Panc1 (cell line): Measurements from ENCODE around the gene RBMS1. TPM values are rescaled to one million over a fixed set of nuclear protein-coding genes. Genes with fewer than 3 reads are reported as not detected.

Experiments
- ATAC-seq: fragments of 200-7000 bp; cut with Tn5 transposase; 2 replicates; pipeline ENCODE4 v1.9.1; 2020; ENCODE audit warnings: mild to moderate bottlenecking, moderate library complexity
- BruUV-seq: library from RNA; stranded (reverse); fragments of 400-500 nt; replicated peaks from 2 replicates; lab custom pipeline; 2021; lab: Mats Ljungman, UMichigan
- CTCF ChIA-PET: fragments of 300-600 bp; sonication (Branson Sonifier 250); formaldehyde crosslinking; loops from one replicate; lab custom pipeline; 2022; ENCODE audit warnings: antibody characterized with exemption; lab: Charles Lee
- POLR2A ChIA-PET: fragments of 300-600 bp; sonication (Branson Sonifier 250); formaldehyde crosslinking; loops from one replicate; lab custom pipeline; 2022; ENCODE audit warnings: antibody characterized with exemption; lab: Charles Lee
- DNase-seq: peaks from one replicate; pipeline ENCODE4 v3.0.0-alpha.2; 2010; ENCODE audit warnings: low read depth, low spot score
- H3K27ac ChIP-seq: 2 replicates; pipeline ENCODE4 v1.5.1; 2011; ENCODE audit warnings: mild to moderate bottlenecking, low read length, inconsistent platforms
- H3K27me3 ChIP-seq: fragments of 200-500 bp; sonication (Bioruptor generic); 2 replicates; pipeline ENCODE4 v1.6.0; 2014; ENCODE audit warnings: low read length, inconsistent platforms; ENCODE audit not compliant: control insufficient read depth, insufficient read depth
- H3K36me3 ChIP-seq: fragments of 200-500 bp; sonication (Bioruptor generic); 2 replicates; pipeline ENCODE4 v1.5.1; 2014; ENCODE audit warnings: inconsistent platforms, mild to moderate bottlenecking, low read length, moderate library complexity; ENCODE audit not compliant: control insufficient read depth, insufficient read depth
- H3K4me1 ChIP-seq: 2 replicates; pipeline ENCODE4 v1.5.1; 2011; ENCODE audit warnings: inconsistent platforms, mild to moderate bottlenecking, low read length, moderate library complexity; ENCODE audit not compliant: control insufficient read depth, insufficient read depth
- H3K4me3 ChIP-seq, 2 experiments: 2 replicates each; pipeline ENCODE4 v1.5.1; 2011 to 2012; ENCODE audit warnings: low read depth in 2 of 2, low read length in 2 of 2, mild to moderate bottlenecking in 2 of 2, inconsistent platforms in 1 of 2, moderate library complexity in 1 of 2
- H3K9me3 ChIP-seq: fragments of 200-500 bp; sonication (Bioruptor generic); 2 replicates; pipeline ENCODE4 v1.5.1; 2014; ENCODE audit warnings: low read depth, mild to moderate bottlenecking, inconsistent platforms, low read length, moderate library complexity; ENCODE audit not compliant: control insufficient read depth, insufficient read depth
- POLR2AphosphoS5 ChIP-seq: IDR thresholded peaks from 2 replicates; pipeline ENCODE4 v1.6.1; 2012; ENCODE audit warnings: mild to moderate bottlenecking, low read depth, low read length, moderate library complexity
- SIN3A ChIP-seq: IDR thresholded peaks from 2 replicates; pipeline ENCODE4 v1.6.1; 2012; ENCODE audit warnings: low read depth, mild to moderate bottlenecking, low read length, moderate library complexity, borderline replicate concordance; ENCODE audit not compliant: insufficient read depth
- TCF7L2 ChIP-seq: IDR thresholded peaks from 2 replicates; pipeline ENCODE4 v1.6.1; 2011; ENCODE audit warnings: mild to moderate bottlenecking, low read depth, low read length, inconsistent platforms
- in situ Hi-C: cut with HindIII; loops from 2 replicates; pipeline ENCODE4 v1.10.0; 2016; ENCODE audit warnings: low sequenced_read_pairs, low pct_unique_long_range_greater_than_20kb
- intact Hi-C: fragments of 100-400 bp; cut with micrococcal nuclease; formaldehyde crosslinking; loops from one replicate; pipeline ENCODE4 v1.10.0; 2022; ENCODE audit not compliant: unreplicated experiment
- total RNA-seq: library from RNA; stranded (reverse); gene quantifications from one replicate; pipeline ENCODE4 v1.2.1, GENCODE V29; 2021; ENCODE audit not compliant: unreplicated experiment
- TF ChIP-seq, protein P1 (sequence below), 2 experiments: IDR thresholded peaks; 2 replicates each; pipeline ENCODE4 v1.6.1; 2011 to 2012; ENCODE audit warnings: low read depth in 2 of 2, control low read depth in 1 of 2, low read length in 1 of 2, mild to moderate bottlenecking in 1 of 2, moderate library complexity in 1 of 2; ENCODE audit not compliant: insufficient read depth in 1 of 2
- TF ChIP-seq, protein P2 (sequence below): fragments of 450-650 bp; IDR thresholded peaks from 2 replicates; pipeline ENCODE4 v1.5.1; 2017; ENCODE audit warnings: mild to moderate bottlenecking

The RBMS1 gene
- total RNA-seq, 1 experiment from 2014 or later, result 67.0 TPM

DNA sequence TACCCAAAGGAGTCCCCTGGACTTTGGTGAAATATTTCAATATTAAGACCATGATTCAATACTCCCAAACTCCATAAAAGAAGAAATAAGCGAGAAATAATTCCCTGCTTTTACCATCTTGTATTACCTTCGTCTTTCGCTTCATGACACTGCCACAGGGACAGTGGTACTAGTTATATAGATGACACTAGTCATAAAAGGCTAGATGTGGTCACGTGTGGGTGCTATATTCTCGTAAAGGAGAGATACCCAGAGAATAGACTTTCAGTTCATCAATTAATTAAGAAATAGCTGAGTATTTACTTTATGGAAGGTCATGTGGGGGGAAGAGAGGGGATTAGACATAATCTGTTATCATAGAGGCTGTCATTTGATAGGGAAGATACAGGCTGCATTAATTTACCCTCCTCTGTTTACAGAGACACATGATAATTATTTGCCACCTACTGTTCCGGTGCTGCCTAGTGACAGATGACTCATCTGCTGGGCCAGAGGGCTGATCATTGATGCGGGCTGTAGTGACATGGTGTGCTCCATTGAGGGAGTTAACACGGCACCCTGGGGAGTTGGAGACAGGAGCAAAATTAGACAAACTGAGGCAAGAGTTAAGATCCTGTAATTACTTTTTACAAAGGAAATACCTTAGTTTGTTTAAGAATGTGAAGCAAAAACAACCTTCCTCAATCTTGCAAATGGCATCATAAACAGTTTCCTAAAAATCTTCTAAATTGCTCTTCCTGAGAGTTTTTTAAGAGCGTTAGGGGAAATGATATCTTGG is 215.3 kb downstream of the RBMS1 start:
- no peak overlapping the region for H3K4me3 ChIP-seq
- H3K36me3 ChIP-seq, result peaks cover 13% of the 10 kb centered on the region
- H3K27ac ChIP-seq, result no peak overlapping the region
- ChIA-PET POLR2A (interaction anchor here (0.7 kb wide), 1 partner anchor 8 kb away, joined by 3 read pairs; no protein-coding TSS in a partner anchor), CTCF (interaction anchor here (0.6 kb wide), 1 partner anchor 733 kb away, joined by 3 read pairs; no protein-coding TSS in a partner anchor)
- no peaks in the 10 kb centered on the region for H3K9me3 ChIP-seq
- intact Hi-C loops (no loop called here), in situ Hi-C loops (no loop called here)
- ATAC-seq (no peak), DNase-seq (no peak)
- H3K27me3 ChIP-seq, result no peaks in the 10 kb centered on the region
- no TSS peak for BruUV-seq
- no peaks in the 10 kb centered on the region for H3K4me1 ChIP-seq
- no peak for TF ChIP-seq TCF7L2

DNA sequence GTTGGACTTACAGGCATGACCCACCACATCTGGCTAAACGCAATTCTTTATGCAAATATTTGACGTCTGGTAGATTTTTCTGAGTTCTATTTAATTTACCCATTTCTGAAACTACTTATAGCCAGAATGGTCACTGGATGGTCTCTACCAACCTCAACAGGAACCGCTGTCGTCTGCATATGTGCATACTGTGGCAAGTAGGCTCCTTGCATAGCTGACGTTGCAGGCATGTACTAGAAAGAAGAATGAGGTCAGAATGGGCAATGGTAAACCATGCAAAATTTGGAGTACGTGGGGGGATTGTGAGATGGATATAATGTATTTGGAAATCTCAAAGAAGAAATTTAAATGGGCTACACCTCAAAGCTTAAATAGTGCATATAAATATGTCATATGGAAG is 216.5 kb downstream of the RBMS1 start:
- CTCF ChIA-PET, result no interaction called here
- H3K4me1 ChIP-seq, result no peaks in the 10 kb centered on the region
- no peak overlapping the region for H3K4me3 ChIP-seq
- in situ Hi-C loops, result no loop called here
- H3K27ac ChIP-seq, result no peak overlapping the region
- no peak for TF ChIP-seq POLR2AphosphoS5
- no peaks in the 10 kb centered on the region for H3K9me3 ChIP-seq
- ATAC-seq (no peak), DNase-seq (no peak)
- intact Hi-C loops, result no loop called here
- BruUV-seq, result no TSS peak
- H3K36me3 ChIP-seq, result peaks cover 13% of the 10 kb centered on the region
- POLR2A ChIA-PET, result no interaction called here
- H3K27me3 ChIP-seq, result no peaks in the 10 kb centered on the region

DNA sequence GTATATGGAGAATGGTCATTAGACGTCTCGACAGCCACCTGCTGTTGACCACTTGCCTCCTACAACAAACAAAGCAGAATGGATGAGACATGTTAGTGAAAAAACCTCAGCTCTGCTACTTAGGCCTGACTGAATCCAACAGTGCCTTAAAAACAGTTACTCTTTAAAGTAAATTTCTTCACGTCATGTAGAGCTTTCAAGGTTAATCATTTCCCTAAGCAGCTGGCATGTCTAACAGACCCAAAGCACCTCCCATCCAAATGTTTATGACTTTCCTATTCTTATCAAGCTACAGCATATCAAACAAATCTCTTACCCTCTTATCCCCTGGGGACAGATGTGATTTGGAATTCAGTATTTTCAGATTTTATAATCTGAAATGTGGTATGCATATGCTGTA is 218.0 kb downstream of the RBMS1 start:
- TF ChIP-seq, protein P1, sequence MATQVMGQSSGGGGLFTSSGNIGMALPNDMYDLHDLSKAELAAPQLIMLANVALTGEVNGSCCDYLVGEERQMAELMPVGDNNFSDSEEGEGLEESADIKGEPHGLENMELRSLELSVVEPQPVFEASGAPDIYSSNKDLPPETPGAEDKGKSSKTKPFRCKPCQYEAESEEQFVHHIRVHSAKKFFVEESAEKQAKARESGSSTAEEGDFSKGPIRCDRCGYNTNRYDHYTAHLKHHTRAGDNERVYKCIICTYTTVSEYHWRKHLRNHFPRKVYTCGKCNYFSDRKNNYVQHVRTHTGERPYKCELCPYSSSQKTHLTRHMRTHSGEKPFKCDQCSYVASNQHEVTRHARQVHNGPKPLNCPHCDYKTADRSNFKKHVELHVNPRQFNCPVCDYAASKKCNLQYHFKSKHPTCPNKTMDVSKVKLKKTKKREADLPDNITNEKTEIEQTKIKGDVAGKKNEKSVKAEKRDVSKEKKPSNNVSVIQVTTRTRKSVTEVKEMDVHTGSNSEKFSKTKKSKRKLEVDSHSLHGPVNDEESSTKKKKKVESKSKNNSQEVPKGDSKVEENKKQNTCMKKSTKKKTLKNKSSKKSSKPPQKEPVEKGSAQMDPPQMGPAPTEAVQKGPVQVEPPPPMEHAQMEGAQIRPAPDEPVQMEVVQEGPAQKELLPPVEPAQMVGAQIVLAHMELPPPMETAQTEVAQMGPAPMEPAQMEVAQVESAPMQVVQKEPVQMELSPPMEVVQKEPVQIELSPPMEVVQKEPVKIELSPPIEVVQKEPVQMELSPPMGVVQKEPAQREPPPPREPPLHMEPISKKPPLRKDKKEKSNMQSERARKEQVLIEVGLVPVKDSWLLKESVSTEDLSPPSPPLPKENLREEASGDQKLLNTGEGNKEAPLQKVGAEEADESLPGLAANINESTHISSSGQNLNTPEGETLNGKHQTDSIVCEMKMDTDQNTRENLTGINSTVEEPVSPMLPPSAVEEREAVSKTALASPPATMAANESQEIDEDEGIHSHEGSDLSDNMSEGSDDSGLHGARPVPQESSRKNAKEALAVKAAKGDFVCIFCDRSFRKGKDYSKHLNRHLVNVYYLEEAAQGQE (IDR thresholded peaks at IDR 0.05; ENCODE audit: insufficient read depth in 1 of 2, low read depth in 2 of 2, low read length in 1 of 2), result no peak
- TF ChIP-seq TCF7L2 (no peak), POLR2AphosphoS5 (no peak), SIN3A (no peak)
- TF ChIP-seq, protein P2, sequence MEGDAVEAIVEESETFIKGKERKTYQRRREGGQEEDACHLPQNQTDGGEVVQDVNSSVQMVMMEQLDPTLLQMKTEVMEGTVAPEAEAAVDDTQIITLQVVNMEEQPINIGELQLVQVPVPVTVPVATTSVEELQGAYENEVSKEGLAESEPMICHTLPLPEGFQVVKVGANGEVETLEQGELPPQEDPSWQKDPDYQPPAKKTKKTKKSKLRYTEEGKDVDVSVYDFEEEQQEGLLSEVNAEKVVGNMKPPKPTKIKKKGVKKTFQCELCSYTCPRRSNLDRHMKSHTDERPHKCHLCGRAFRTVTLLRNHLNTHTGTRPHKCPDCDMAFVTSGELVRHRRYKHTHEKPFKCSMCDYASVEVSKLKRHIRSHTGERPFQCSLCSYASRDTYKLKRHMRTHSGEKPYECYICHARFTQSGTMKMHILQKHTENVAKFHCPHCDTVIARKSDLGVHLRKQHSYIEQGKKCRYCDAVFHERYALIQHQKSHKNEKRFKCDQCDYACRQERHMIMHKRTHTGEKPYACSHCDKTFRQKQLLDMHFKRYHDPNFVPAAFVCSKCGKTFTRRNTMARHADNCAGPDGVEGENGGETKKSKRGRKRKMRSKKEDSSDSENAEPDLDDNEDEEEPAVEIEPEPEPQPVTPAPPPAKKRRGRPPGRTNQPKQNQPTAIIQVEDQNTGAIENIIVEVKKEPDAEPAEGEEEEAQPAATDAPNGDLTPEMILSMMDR, result no peak
- intact Hi-C loops (no loop called here), in situ Hi-C loops (no loop called here)
- no peaks in the 10 kb centered on the region for H3K27me3 ChIP-seq
- CTCF ChIA-PET, result no interaction called here
- no peak overlapping the region for H3K27ac ChIP-seq
- BruUV-seq, result no TSS peak
- no peak for ATAC-seq
- no peak for DNase-seq
- no peaks in the 10 kb centered on the region for H3K9me3 ChIP-seq
- no peak overlapping the region for H3K4me3 ChIP-seq
- POLR2A ChIA-PET, result no interaction called here
- peaks cover 8% of the 10 kb centered on the region for H3K4me1 ChIP-seq
- peaks cover 13% of the 10 kb centered on the region for H3K36me3 ChIP-seq
